GM13977 (cell line): ENCODE measurements around the gene RSRC1.

Experiments used
- DNase-seq: peaks from one replicate; pipeline ENCODE4 v3.0.0; 2012; ENCODE audit warnings: low spot score
- in situ Hi-C: fragments of 300-500 bp; cut with MboI; formaldehyde crosslinking; loops from one replicate; pipeline ENCODE4 v1.12.0; 2022; ENCODE audit warnings: low sequenced_read_pairs, low pct_unique_long_range_greater_than_20kb, mixed read lengths, inconsistent platforms; ENCODE audit not compliant: unreplicated experiment
- TF ChIP-seq, protein P1 (sequence below): IDR thresholded peaks from 2 replicates; pipeline ENCODE4 v1.5.1; 2012; ENCODE audit warnings: mild to moderate bottlenecking, control low read depth; ENCODE audit not compliant: insufficient read depth; ENCODE audit errors: extremely low read depth, missing control alignments

RSRC1 gene

DNA sequence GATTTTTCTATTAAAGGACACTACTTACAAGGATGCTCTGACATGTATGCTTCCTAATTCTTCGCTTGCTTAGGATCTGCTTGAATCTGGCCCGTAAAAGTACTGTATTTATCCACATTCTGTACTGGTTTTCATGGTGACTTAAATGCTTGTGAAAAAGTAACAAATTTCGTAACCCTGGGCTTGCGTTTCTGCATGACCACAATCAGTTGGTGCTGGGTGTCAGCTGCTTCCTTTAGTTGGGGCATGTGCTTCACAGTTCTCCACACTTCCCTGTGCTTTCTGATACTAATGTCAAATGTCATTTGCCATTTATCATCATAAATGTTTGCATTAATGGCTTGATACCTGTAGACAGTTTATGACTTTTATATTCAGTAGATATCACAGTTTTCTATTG lies 242.7 kb downstream of the RSRC1 start:
- TF ChIP-seq, protein P1, sequence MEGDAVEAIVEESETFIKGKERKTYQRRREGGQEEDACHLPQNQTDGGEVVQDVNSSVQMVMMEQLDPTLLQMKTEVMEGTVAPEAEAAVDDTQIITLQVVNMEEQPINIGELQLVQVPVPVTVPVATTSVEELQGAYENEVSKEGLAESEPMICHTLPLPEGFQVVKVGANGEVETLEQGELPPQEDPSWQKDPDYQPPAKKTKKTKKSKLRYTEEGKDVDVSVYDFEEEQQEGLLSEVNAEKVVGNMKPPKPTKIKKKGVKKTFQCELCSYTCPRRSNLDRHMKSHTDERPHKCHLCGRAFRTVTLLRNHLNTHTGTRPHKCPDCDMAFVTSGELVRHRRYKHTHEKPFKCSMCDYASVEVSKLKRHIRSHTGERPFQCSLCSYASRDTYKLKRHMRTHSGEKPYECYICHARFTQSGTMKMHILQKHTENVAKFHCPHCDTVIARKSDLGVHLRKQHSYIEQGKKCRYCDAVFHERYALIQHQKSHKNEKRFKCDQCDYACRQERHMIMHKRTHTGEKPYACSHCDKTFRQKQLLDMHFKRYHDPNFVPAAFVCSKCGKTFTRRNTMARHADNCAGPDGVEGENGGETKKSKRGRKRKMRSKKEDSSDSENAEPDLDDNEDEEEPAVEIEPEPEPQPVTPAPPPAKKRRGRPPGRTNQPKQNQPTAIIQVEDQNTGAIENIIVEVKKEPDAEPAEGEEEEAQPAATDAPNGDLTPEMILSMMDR: no peak
- in situ Hi-C loops: no loop called here
- no peak for DNase-seq

DNA sequence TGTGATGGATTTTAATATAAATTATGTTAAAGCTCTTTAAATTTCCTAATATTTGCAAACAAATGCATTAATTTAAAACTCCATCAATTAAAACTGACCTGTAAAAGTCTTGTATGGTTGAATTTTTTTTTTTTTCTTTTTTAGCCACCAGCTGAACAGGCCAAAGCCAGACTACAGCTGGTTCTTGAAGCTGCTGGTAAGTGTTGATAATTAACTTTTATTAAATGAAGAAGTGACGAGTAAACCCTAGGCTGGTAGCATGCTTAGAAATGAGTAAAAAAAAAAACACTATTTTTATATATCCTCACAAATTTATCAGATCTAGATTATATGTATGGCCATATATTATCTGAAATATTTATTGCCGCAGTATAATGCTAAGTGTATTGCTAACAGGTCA lies 244.8 kb downstream of the RSRC1 start:
- TF ChIP-seq, protein P1: no peak
- no peak for DNase-seq
- in situ Hi-C loops: no loop called here

DNA sequence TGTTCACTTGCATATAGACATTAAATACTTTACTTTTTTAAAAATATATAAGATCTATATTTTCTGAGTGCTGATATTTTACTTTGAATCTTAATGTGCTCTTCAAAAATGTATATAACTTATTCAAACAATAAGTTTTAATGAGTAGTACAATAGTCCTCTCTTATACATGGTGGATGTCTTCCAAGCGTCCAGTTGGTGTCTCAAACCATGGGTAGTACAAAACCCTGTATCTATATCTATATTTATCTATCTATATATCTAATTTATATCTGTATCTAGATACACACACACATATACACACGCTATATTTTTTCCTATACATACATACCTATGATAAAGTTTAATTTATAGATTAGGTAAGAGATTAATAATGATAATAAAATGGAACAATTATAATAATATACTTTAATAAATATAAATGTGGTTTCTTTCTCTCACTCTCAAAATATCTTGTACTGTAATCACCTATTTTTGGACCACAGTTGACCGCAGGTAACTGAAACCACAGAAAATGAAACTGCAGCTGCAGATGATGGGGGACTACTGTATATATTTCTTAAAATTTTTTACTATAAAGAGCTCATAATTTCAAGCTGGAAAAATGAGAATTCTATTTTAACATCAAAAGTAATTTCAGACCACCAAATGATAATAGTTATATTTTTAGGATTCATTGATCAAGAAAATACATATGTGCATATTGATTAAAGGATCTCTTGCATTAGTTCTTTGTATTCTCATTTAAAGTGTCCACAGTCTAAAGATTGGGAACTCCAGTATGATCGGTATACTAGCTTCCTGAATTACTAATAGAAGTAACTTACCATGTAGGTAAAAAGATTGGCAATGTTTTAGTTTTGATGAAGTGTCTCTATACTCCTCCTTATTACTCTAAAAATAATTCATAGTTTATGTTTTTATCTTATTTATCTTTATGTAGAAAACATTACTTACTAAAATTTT lies 246.0 kb downstream of the RSRC1 start:
- no peak for DNase-seq
- in situ Hi-C loops: no loop called here
- TF ChIP-seq, protein P1: no peak

DNA sequence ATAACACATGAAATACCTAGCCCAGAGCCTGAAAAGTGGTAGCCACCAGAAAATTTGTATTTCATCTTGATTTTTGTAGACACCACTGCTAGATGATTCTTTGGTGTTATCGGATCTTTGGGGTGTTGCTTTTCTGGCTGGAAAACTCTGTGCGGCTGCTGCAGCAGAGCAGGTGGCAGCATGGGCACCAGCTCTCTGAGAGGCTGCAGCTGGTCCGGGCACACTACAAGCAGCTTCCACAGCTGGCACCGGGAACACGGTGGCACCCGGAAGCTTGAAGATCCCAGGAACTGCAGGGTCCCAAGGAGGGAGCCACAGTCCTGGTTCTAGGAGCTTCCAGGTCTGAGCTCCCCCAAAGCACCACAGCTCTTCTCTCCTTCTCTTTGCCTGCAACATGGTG lies 249.4 kb downstream of the RSRC1 start:
- in situ Hi-C loops: no loop called here

DNA sequence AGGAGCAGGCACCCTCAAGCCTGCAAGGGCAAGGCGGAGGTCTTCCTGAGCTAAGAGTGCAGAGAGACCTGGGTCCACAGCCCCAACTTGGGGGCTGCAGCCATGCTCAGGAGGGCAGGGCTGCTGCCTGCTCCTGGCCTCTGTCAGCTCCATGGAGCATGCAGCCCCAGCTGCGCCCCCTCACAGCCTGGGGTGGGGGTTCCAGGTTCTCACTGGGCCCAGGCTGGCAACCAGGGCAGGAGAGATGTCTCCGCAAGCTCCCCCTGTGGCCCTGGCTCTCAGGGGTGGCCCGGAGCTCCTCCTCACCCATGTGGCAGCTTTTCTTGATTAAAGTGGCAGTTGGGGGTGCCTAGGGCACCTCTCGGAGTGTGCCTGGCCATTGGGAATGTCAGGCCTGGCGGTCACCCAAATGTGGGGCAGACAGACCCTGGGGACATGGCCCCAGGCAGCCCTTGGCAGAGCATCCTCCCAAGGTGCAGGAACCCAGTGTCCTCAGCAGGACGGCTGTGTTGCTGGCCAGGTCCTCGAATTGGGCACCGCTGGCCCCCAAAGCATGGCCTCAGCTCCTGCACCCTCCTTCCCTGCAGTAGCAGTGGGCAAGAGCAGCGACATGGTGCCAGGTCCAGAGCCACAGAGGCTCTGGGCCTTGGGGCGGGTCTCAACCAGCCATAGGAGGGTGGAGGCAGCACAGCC lies 251.0 kb downstream of the RSRC1 start:
- no peak for DNase-seq
- TF ChIP-seq, protein P1: no peak
- in situ Hi-C loops: no loop called here

More for the DNA sequence above, 249.4 kb downstream of the RSRC1 start:
- TF ChIP-seq, protein P1: no peak
- DNase-seq: no peak

DNA sequence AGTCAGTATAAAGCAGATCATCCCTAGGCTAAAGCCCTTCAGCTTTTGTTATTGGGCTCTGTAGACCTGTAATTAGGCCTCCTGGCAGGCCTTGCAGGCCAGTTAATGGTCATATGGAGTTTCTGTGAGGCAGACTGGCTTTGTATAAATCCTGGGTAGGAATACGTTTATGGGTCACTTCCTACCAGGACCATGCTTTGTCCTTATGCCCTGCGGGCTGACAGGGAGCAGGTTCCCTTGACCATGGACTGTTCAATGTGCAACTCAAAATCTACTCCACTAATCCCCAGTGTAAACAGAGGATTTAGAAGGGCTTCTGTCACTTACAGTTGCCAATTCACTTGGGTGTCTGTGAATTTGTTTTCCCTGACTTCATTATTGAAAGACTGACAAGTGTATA lies 258.4 kb downstream of the RSRC1 start:
- TF ChIP-seq, protein P1: no peak
- in situ Hi-C loops: no loop called here
- DNase-seq: no peak
